Testis (tissue), 5 donors: ENCODE measurements around the gene INPPL1. TPM values are rescaled to one million over a fixed set of nuclear protein-coding genes. Genes with fewer than 3 reads are reported as not detected.

Experiments
- DNase-seq: peaks from one replicate; pipeline ENCODE4 v3.0.0-alpha.2; 2019
- H3K27ac ChIP-seq, 2 donors: fragments of 200-600 bp; sonication (generic); one replicate each; pipeline ENCODE4 v1.5.1; 2019
- H3K27me3 ChIP-seq: fragments of 200-600 bp; sonication (generic); one replicate; pipeline ENCODE4 v1.5.1; 2019
- H3K36me3 ChIP-seq: fragments of 200-600 bp; sonication (generic); one replicate; pipeline ENCODE4 v1.5.1; 2017; ENCODE audit warnings: low read depth; ENCODE audit errors: missing control alignments
- H3K4me1 ChIP-seq: fragments of 200-600 bp; sonication (generic); one replicate; pipeline ENCODE4 v1.5.1; 2019
- H3K4me3 ChIP-seq, 2 donors: fragments of 200-600 bp; sonication (generic); one replicate each; pipeline ENCODE4 v1.5.1; 2017 to 2019
- H3K9me3 ChIP-seq: fragments of 200-600 bp; sonication (generic); one replicate; pipeline ENCODE4 v1.5.1; 2017
- POLR2A ChIP-seq: fragments of 450-650 bp; IDR thresholded peaks from one replicate; pipeline ENCODE4 v1.6.1; 2017; ENCODE audit warnings: antibody characterized with exemption, mild to moderate bottlenecking, moderate library complexity
- WGBS, 2 donors: methylation state at CpG; one replicate each; pipeline ENCODE4 v1.1.5; 2018; 5-methylcytosine and 5-hydroxymethylcytosine counted together
- intact Hi-C: fragments of 100-400 bp; cut with DNase I; formaldehyde crosslinking; loops from one replicate; pipeline ENCODE4 v1.15.1; 2023; ENCODE audit warnings: low total_unique reads
- long read RNA-seq, 2 donors: transcript quantifications; one replicate each; lab custom pipeline, GENCODE V29; 2026
- polyA plus RNA-seq: library from polyadenylated mRNA; stranded (reverse); fragments of 350-450 nt; fragmentation: Illumina TruSeq; extraction: RNeasy Lipid Tissue Mini Kit (QIAGEN cat#74804); gene quantifications from one replicate; pipeline ENCODE4 v1.2.3, GENCODE V29; 2014; ENCODE audit warnings: low read depth, low replicate concordance; ENCODE audit not compliant: insufficient read depth
- total RNA-seq, 2 donors: library from RNA; depleted of rRNA; stranded (reverse); fragments of >200 nt; gene quantifications; one replicate each; pipeline ENCODE4 v1.2.3, GENCODE V29; 2016
- TF ChIP-seq, protein P1 (sequence below), 3 experiments: fragments of 450-650 bp in 2 of 3; fragments of 200-600 bp in 1 of 3; sonication (generic) in 1 of 3; IDR thresholded peaks; one replicate each; pipeline ENCODE4 v1.5.1; 2016 to 2019; ENCODE audit warnings: antibody characterized with exemption in 3 of 3, mild to moderate bottlenecking in 2 of 3, moderate library complexity in 1 of 3

The INPPL1 gene, protein sequence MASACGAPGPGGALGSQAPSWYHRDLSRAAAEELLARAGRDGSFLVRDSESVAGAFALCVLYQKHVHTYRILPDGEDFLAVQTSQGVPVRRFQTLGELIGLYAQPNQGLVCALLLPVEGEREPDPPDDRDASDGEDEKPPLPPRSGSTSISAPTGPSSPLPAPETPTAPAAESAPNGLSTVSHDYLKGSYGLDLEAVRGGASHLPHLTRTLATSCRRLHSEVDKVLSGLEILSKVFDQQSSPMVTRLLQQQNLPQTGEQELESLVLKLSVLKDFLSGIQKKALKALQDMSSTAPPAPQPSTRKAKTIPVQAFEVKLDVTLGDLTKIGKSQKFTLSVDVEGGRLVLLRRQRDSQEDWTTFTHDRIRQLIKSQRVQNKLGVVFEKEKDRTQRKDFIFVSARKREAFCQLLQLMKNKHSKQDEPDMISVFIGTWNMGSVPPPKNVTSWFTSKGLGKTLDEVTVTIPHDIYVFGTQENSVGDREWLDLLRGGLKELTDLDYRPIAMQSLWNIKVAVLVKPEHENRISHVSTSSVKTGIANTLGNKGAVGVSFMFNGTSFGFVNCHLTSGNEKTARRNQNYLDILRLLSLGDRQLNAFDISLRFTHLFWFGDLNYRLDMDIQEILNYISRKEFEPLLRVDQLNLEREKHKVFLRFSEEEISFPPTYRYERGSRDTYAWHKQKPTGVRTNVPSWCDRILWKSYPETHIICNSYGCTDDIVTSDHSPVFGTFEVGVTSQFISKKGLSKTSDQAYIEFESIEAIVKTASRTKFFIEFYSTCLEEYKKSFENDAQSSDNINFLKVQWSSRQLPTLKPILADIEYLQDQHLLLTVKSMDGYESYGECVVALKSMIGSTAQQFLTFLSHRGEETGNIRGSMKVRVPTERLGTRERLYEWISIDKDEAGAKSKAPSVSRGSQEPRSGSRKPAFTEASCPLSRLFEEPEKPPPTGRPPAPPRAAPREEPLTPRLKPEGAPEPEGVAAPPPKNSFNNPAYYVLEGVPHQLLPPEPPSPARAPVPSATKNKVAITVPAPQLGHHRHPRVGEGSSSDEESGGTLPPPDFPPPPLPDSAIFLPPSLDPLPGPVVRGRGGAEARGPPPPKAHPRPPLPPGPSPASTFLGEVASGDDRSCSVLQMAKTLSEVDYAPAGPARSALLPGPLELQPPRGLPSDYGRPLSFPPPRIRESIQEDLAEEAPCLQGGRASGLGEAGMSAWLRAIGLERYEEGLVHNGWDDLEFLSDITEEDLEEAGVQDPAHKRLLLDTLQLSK
- total RNA-seq (100 to 1,000 TPM; 120 to 132 TPM), polyA plus RNA-seq (48.1 TPM)
- long read RNA-seq, donor 1, partial matches to known transcripts: 58 of 58 reads
- long read RNA-seq, donor 1, other reads (novel, unspliced or antisense): 0 of 58 reads
- long read RNA-seq, donor 2, full-length matches to known transcripts: 3 of 3 reads
- long read RNA-seq, donor 2, partial matches to known transcripts: 0 of 3 reads
- long read RNA-seq, donor 2, other reads (novel, unspliced or antisense): 0 of 3 reads

DNA sequence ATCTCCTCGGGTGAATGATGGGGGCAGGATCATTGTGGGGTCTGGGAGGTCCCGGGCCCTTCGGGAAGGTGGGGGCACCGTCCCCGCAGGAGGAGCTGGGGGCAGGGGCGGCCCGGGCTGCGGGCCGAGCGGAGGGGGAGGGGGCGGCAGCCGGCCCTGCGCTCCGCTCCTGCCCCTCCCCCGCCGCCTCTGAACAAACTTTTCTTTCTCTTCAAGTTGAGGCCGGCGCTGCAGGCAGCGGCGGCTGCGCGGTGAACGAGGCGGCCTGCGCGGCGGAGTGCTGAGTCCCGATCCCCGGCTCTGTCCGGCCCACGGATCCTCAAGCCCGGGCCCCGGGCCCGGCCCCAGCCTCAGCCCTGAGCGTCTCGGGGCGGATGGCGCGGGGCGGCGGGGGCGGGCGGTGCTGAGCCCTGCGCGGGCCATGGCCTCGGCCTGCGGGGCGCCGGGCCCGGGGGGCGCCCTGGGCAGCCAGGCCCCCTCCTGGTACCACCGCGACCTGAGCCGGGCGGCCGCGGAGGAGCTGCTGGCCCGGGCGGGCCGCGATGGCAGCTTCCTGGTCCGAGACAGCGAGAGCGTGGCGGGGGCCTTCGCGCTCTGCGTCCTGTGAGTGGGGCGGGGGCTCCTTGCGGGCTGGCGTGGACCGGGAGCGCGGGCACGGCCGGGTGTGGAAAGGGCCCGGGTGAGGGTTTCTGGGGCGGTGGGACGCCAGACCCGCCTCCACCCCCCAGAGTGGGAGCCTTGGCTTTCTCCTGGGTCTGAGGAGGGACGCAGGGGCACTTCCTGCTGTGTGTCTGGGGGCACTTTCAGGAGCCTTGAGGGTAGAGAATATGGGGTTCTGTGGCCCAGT is at the start of gene INPPL1:
Gene INPPL1, plus strand, starts transcription at position 204 of the 847 bp plus-strand sequence. Its CDS starts 218 bp downstream, at position 422.
- TF ChIP-seq, protein P1, sequence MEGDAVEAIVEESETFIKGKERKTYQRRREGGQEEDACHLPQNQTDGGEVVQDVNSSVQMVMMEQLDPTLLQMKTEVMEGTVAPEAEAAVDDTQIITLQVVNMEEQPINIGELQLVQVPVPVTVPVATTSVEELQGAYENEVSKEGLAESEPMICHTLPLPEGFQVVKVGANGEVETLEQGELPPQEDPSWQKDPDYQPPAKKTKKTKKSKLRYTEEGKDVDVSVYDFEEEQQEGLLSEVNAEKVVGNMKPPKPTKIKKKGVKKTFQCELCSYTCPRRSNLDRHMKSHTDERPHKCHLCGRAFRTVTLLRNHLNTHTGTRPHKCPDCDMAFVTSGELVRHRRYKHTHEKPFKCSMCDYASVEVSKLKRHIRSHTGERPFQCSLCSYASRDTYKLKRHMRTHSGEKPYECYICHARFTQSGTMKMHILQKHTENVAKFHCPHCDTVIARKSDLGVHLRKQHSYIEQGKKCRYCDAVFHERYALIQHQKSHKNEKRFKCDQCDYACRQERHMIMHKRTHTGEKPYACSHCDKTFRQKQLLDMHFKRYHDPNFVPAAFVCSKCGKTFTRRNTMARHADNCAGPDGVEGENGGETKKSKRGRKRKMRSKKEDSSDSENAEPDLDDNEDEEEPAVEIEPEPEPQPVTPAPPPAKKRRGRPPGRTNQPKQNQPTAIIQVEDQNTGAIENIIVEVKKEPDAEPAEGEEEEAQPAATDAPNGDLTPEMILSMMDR (IDR thresholded peaks at IDR 0.05): no peak
- no peak for TF ChIP-seq POLR2A
- DNase-seq: peak; percentile 76
- H3K4me1 ChIP-seq: peaks cover 17% of the 10 kb centered on the region

GRCh38 chr11:72177656-72178055 is 46.9 kb upstream of the INPPL1 start:
- 78 to 92% methylated on average over 2 to 6 of the region's 6 CpGs for WGBS, 2 donors
- no peak overlapping the region for H3K4me3 ChIP-seq
- intact Hi-C loops: no loop called here
- no peak for DNase-seq
- H3K27ac ChIP-seq: no peak overlapping the region
- H3K36me3 ChIP-seq: no peaks in the 10 kb centered on the region
- no peaks in the 10 kb centered on the region for H3K4me1 ChIP-seq
- H3K27me3 ChIP-seq: no peaks in the 10 kb centered on the region
- no peak for TF ChIP-seq POLR2A
- TF ChIP-seq, protein P1 (IDR thresholded peaks at IDR 0.05): no peak
- no peaks in the 10 kb centered on the region for H3K9me3 ChIP-seq

More for the DNA sequence above, at the start of gene INPPL1:
- Histone ChIP-seq H3K27ac (peak within 1 kb of the TSS; percentile 88 to 96), H3K27me3 (no peaks in the 10 kb centered on the region), H3K4me3 (peak within 1 kb of the TSS; percentile 80 to 88), H3K9me3 (no peaks in the 10 kb centered on the region), H3K36me3 (no peaks in the 10 kb centered on the region)
- intact Hi-C loops: no loop called here
- WGBS, 2 donors: 0 to 3% methylated on average over 1 to 38 of the region's 81 CpGs

DNA sequence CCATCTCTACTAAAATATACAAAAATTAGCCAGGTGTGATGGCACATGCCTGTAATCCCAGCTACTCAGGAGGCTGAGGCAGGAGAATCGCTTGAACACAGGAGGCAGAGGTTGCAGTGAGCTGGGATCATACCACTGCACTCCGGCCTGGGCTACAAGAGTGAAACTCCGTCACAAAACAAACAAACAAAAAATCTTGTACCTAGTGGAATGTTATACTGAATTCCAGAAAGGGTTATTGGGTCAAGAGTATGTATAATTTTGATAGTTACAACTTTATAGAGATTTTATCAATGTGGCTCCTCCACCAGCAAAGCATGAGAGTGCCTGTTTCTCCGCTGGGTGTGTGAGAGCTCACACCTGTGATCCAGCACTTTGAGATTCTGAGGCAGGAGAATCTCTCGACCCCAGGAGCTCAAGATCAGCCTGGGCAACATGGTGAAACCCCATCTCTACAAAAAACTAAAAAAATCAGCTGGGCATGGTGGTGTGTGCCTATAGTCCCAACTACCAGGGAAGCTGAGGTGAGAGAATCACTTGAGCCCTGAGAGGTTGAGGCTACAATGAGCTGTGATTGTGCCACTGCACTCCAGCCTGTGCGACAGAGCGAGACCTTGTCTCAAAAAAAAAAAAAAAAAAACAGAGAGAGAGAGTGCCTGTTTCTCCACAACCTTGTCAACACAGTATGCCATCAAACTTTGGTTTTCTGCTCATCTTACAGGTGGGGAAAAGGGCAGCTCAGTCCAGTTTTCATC is 45.3 kb upstream of the INPPL1 start:
- Histone ChIP-seq H3K9me3 (no peaks in the 10 kb centered on the region), H3K36me3 (no peaks in the 10 kb centered on the region), H3K4me1 (no peaks in the 10 kb centered on the region), H3K4me3 (no peak overlapping the region), H3K27ac (no peak overlapping the region), H3K27me3 (no peaks in the 10 kb centered on the region)
- no peak for TF ChIP-seq POLR2A
- TF ChIP-seq, protein P1 (IDR thresholded peaks at IDR 0.05): no peak
- intact Hi-C loops: no loop called here
- no peak for DNase-seq
- WGBS, 2 donors: 83 to 87% methylated on average over 7 of the region's 7 CpGs
